Activated B cell treated with CpG ODN at 0.5 μM for 24 hours (primary cell): Measurements from ENCODE around the gene CACNA1B. TPM values are rescaled to one million over a fixed set of nuclear protein-coding genes. Genes with fewer than 3 reads are reported as not detected.
"Not testable (repeated sequence)": the region's sequence is repeated elsewhere in the genome, so short reads cannot be mapped to it uniquely, and the experiment has no call there.

Experiments used
- ATAC-seq: fragments of 200-7000 bp; cut with Tn5 transposase; one replicate; pipeline ENCODE4 v1.10.0; 2021; ENCODE audit warnings: low read depth, mild to moderate bottlenecking, moderate library complexity
- CTCF ChIA-PET: fragments of 350-600 bp; sonication (Branson Sonifier 250); formaldehyde crosslinking; loops from one replicate; lab custom pipeline; 2021; ENCODE audit warnings: antibody characterized with exemption; lab: Charles Lee
- POLR2A ChIA-PET: fragments of 350-600 bp; sonication (Branson Sonifier 250); formaldehyde crosslinking; loops from one replicate; lab custom pipeline; 2021; ENCODE audit warnings: antibody characterized with exemption; lab: Charles Lee
- DNase-seq: peaks from one replicate; pipeline ENCODE4 v3.0.0; 2022
- H3K27ac Mint-ChIP-seq: one replicate; pipeline ENCODE4 v1.8.0; 2020; ENCODE audit warnings: mixed read lengths
- H3K27me3 Mint-ChIP-seq: one replicate; pipeline ENCODE4 v1.8.0; 2021; ENCODE audit warnings: mixed read lengths
- H3K36me3 Mint-ChIP-seq: one replicate; pipeline ENCODE4 v1.8.0; 2021; ENCODE audit warnings: low read depth, mixed read lengths
- H3K4me1 Mint-ChIP-seq: one replicate; pipeline ENCODE4 v1.8.0; 2021; ENCODE audit warnings: mixed read lengths
- H3K4me3 Mint-ChIP-seq: one replicate; pipeline ENCODE4 v1.8.0; 2020; ENCODE audit warnings: mild to moderate bottlenecking, mixed read lengths
- H3K9me3 Mint-ChIP-seq: one replicate; pipeline ENCODE4 v1.8.0; 2020; ENCODE audit warnings: mixed read lengths
- CTCF ChIP-seq: fragments of 200-600 bp; IDR thresholded peaks from one replicate; pipeline ENCODE4 v1.8.0; 2022; ENCODE audit warnings: antibody characterized with exemption, mild to moderate bottlenecking
- intact Hi-C: fragments of 100-400 bp; cut with micrococcal nuclease; formaldehyde crosslinking; loops from one replicate; pipeline ENCODE4 v1.15.1; 2024
- total RNA-seq: library from RNA; stranded (reverse); gene quantifications from 2 replicates; pipeline ENCODE4 v1.2.3, GENCODE V29; 2022

Gene CACNA1B
- total RNA-seq, 1 donor from 2014 or later = 1.5 TPM

DNA sequence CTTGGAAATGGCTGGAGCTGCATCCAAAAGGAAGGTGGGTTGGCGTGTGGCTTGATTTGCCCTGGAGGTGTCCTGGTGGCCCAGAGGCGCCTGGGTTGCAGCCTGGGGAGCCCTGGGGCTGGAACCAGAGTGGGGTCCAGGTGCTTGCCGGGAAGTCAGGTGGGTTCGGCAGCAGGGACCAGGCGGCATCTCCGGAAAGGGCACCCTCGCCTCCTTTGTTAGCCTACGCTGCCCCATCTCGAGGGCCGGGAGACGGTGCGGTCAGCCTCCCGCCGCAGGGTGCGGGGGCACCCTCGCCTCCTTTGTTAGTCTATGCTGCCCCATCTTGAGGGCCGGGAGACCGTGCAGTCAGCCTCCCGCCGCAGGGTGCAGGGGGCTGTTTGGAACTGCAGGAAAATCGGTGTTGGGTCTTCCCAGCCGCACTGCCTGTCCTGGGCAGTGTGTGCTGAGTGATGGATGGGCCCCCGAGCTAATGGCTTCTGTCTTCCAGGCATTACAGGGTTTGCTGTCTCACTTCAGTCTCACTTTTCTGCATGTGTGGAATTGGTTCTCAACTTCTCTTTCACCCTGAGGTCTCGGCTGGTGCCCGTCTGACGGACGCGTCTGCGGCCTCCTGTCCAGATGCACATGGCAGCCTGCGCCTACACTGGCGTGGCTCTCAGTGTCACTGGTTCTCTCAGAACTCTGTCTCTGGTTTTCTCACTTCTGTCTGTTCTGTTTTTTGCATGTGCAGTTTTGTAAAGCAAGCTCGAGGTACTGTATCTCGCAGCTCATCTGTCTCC is 139.0 kb downstream of the CACNA1B start:
- ATAC-seq = no peak
- no peaks in the 10 kb centered on the region for H3K4me1 Mint-ChIP-seq
- peaks cover 1% of the 10 kb centered on the region for H3K27me3 Mint-ChIP-seq
- no peak for DNase-seq
- ChIA-PET POLR2A (no interaction called here), CTCF (no interaction called here)
- no peak overlapping the region for H3K4me3 Mint-ChIP-seq
- intact Hi-C loops = no loop called here
- no peak overlapping the region for H3K27ac Mint-ChIP-seq
- H3K36me3 Mint-ChIP-seq = no peaks in the 10 kb centered on the region
- H3K9me3 Mint-ChIP-seq = no peaks in the 10 kb centered on the region
- TF ChIP-seq CTCF = no peak

GRCh38 chr9:138017200-138017599 is 139.6 kb downstream of the CACNA1B start:
- H3K27ac Mint-ChIP-seq = no peak overlapping the region
- ChIA-PET CTCF (no interaction called here), POLR2A (no interaction called here)
- no peaks in the 10 kb centered on the region for H3K4me1 Mint-ChIP-seq
- ATAC-seq (no peak), DNase-seq (no peak)
- TF ChIP-seq CTCF = no peak
- H3K27me3 Mint-ChIP-seq = peaks cover 5% of the 10 kb centered on the region
- intact Hi-C loops = no loop called here
- H3K9me3 Mint-ChIP-seq = no peaks in the 10 kb centered on the region
- H3K36me3 Mint-ChIP-seq = no peaks in the 10 kb centered on the region
- no peak overlapping the region for H3K4me3 Mint-ChIP-seq

GRCh38 chr9:138019514-138019913 is 141.9 kb downstream of the CACNA1B start:
- H3K9me3 Mint-ChIP-seq, H3K27ac Mint-ChIP-seq, H3K4me3 Mint-ChIP-seq, H3K27me3 Mint-ChIP-seq, H3K4me1 Mint-ChIP-seq, DNase-seq, H3K36me3 Mint-ChIP-seq, ATAC-seq, CTCF ChIA-PET, POLR2A ChIA-PET, intact Hi-C loops: not testable (repeated sequence)

- no peak overlapping the region for H3K27ac Mint-ChIP-seq
- intact Hi-C loops = loop anchor here (2.0 kb wide), 1 partner anchor 347 kb away; no protein-coding TSS in a partner anchor
- H3K27me3 Mint-ChIP-seq = peaks cover 11% of the 10 kb centered on the region
- no peaks in the 10 kb centered on the region for H3K9me3 Mint-ChIP-seq
- H3K4me1 Mint-ChIP-seq = no peaks in the 10 kb centered on the region
- DNase-seq (no peak), ATAC-seq (no peak)
- POLR2A ChIA-PET = no interaction called here
- no peak for TF ChIP-seq CTCF
- no peaks in the 10 kb centered on the region for H3K36me3 Mint-ChIP-seq
- no peak overlapping the region for H3K4me3 Mint-ChIP-seq
- CTCF ChIA-PET = no interaction called here
Measured at GRCh38 chr9:138020120-138020794, 142.7 kb downstream of the CACNA1B start.

GRCh38 chr9:138020795-138021182 is 143.2 kb downstream of the CACNA1B start:
- Mint-ChIP-seq H3K27me3 (peaks cover 10% of the 10 kb centered on the region), H3K9me3 (no peaks in the 10 kb centered on the region), H3K4me3 (no peak overlapping the region), H3K4me1 (no peaks in the 10 kb centered on the region), H3K36me3 (no peaks in the 10 kb centered on the region), H3K27ac (no peak overlapping the region)
- DNase-seq (no peak), ATAC-seq (no peak)
- no peak for TF ChIP-seq CTCF
- intact Hi-C loops = loop anchor here (2.0 kb wide), 1 partner anchor 348 kb away; no protein-coding TSS in a partner anchor
- ChIA-PET POLR2A (no interaction called here), CTCF (no interaction called here)
